ENCODE results near the gene LMTK2. TPM values are rescaled to one million over a fixed set of nuclear protein-coding genes. Genes with fewer than 3 reads are reported as not detected.

LMTK2 gene
- total and polyA plus RNA-seq, 2 donors (not counting 1 experiment from before 2014, with no cell fraction given): 4.9 to 13.1 TPM

- no peaks in the 10 kb centered on the region for H3K79me2 ChIP-seq (ENCODE audit: control insufficient read depth, insufficient read depth, low read length)
- H3K27ac ChIP-seq (ENCODE audit: low read length in 2 of 2): no peak overlapping the region
- peaks cover 16% of the 10 kb centered on the region for H4K20me1 ChIP-seq (ENCODE audit: control insufficient read depth, insufficient read depth, low read length, poor library complexity, severe bottlenecking)
- Mint-ChIP-seq H3K9me3 (ENCODE audit: insufficient read depth) (no peaks in the 10 kb centered on the region), H3K27me3 (peaks cover 10% of the 10 kb centered on the region), H3K4me1 (peaks cover 12% of the 10 kb centered on the region), H3K27ac (peak overlapping the region; percentile 5), H3K4me3 (peak overlapping the region; percentile 73)
- H3K27me3 ChIP-seq (replicated peaks in 1 of 4; ENCODE audit: control extremely low read depth in 1 of 4, control insufficient read depth in 3 of 4, insufficient read depth in 4 of 4, low read length in 3 of 4): peaks cover 0 to 25% (median 8%) of the 10 kb centered on the region in 4 experiments
- ChIA-PET POLR2A (no interaction called here), CTCF (interaction anchor here (0.8 kb wide), 1 partner anchor 9 kb away, joined by 3 read pairs; no protein-coding TSS in a partner anchor)
- peak overlapping the region in 3 of 5 experiments; percentile 8 to 31 (median 24) for H3K4me3 ChIP-seq (ENCODE audit: control extremely low read depth in 1 of 5, extremely low read depth in 1 of 5, insufficient read depth in 1 of 5, low read depth in 2 of 5, low read length in 4 of 5)
- intact Hi-C loops (cut with micrococcal nuclease): no loop called here
- ATAC-seq (ENCODE audit: low read depth) (no peak), DNase-seq (no peak)
- TF ChIP-seq CTCF (IDR thresholded peaks at IDR 0.05) (no peak), EZH2 (IDR thresholded peaks at IDR 0.05; ENCODE audit: borderline replicate concordance, insufficient read depth, low read depth, low read length, poor library complexity, severe bottlenecking) (no peak)
- no peak overlapping the region for H2AFZ ChIP-seq (ENCODE audit: insufficient read depth, low read depth, low read length, poor library complexity, severe bottlenecking)
- H3K9ac ChIP-seq (ENCODE audit: low read length): peak overlapping the region; percentile 32
- H3K9me3 ChIP-seq (ENCODE audit: control extremely low read depth in 1 of 3, control insufficient read depth in 2 of 3, insufficient read depth in 1 of 3, low read length in 2 of 3): peaks cover 0 to 15% (median 0%) of the 10 kb centered on the region in 3 donors
- H3K4me1 ChIP-seq (ENCODE audit: control insufficient read depth in 2 of 2, insufficient read depth in 2 of 2, low read length in 2 of 2): peaks cover 12 to 14% of the 10 kb centered on the region in 2 donors
- WGBS (ENCODE audit: insufficient coverage): 90% methylated on average over 49 of the region's 49 CpGs
- peak overlapping the region; percentile 73 for H3K4me2 ChIP-seq (replicated peaks; ENCODE audit: low read depth, low read length, poor library complexity, severe bottlenecking)
- H3K36me3 ChIP-seq (replicated peaks in 1 of 2; ENCODE audit: control extremely low read depth in 1 of 2, control insufficient read depth in 1 of 2, extremely low read depth in 1 of 2, insufficient read depth in 2 of 2, low read length in 1 of 2): peaks cover 0 to 6% of the 10 kb centered on the region in 2 experiments
These were observed 105.2 kb downstream of the LMTK2 start for GRCh38 chr7:98211676-98212531.

- POLR2A ChIA-PET: no interaction called here
- peaks cover 12% of the 10 kb centered on the region for H3K4me1 Mint-ChIP-seq
- Histone ChIP-seq H4K20me1 (ENCODE audit: control insufficient read depth, insufficient read depth, low read length, poor library complexity, severe bottlenecking) (peaks cover 22% of the 10 kb centered on the region), H3K9me3 (ENCODE audit: control extremely low read depth in 1 of 3, control insufficient read depth in 2 of 3, insufficient read depth in 1 of 3, low read length in 2 of 3) (peaks cover 0 to 15% (median 0%) of the 10 kb centered on the region in 3 donors), H3K9ac (ENCODE audit: low read length) (no peak overlapping the region), H3K79me2 (ENCODE audit: control insufficient read depth, insufficient read depth, low read length) (no peaks in the 10 kb centered on the region), H3K4me2 (replicated peaks; ENCODE audit: low read depth, low read length, poor library complexity, severe bottlenecking) (no peak overlapping the region), H2AFZ (ENCODE audit: insufficient read depth, low read depth, low read length, poor library complexity, severe bottlenecking) (no peak overlapping the region), H3K36me3 (replicated peaks in 1 of 2; ENCODE audit: control extremely low read depth in 1 of 2, control insufficient read depth in 1 of 2, extremely low read depth in 1 of 2, insufficient read depth in 2 of 2, low read length in 1 of 2) (peaks cover 0 to 11% of the 10 kb centered on the region in 2 experiments), H3K4me1 (ENCODE audit: control insufficient read depth in 2 of 2, insufficient read depth in 2 of 2, low read length in 2 of 2) (peaks cover 12 to 14% of the 10 kb centered on the region in 2 donors), H3K27me3 (replicated peaks in 1 of 4; ENCODE audit: control extremely low read depth in 1 of 4, control insufficient read depth in 3 of 4, insufficient read depth in 4 of 4, low read length in 3 of 4) (peaks cover 0 to 25% (median 8%) of the 10 kb centered on the region in 4 experiments), H3K4me3 (ENCODE audit: control extremely low read depth in 1 of 5, extremely low read depth in 1 of 5, insufficient read depth in 1 of 5, low read depth in 2 of 5, low read length in 4 of 5) (no peak overlapping the region), H3K27ac (ENCODE audit: low read length in 2 of 2) (no peak overlapping the region)
- DNase-seq: no peak
- H3K27ac Mint-ChIP-seq: no peak overlapping the region
- intact Hi-C loops (cut with micrococcal nuclease): no loop called here
- CTCF ChIA-PET: interaction anchor here (0.8 to 1.7 kb wide), 2 partner anchors 10 to 44 kb away, joined by 3 to 4 read pairs; no protein-coding TSS in a partner anchor
- no peaks in the 10 kb centered on the region for H3K9me3 Mint-ChIP-seq (ENCODE audit: insufficient read depth)
- peak overlapping the region; percentile 41 for H3K4me3 Mint-ChIP-seq
- TF ChIP-seq EZH2 (IDR thresholded peaks at IDR 0.05; ENCODE audit: borderline replicate concordance, insufficient read depth, low read depth, low read length, poor library complexity, severe bottlenecking) (no peak), CTCF (IDR thresholded peaks at IDR 0.05) (no peak)
- peaks cover 7% of the 10 kb centered on the region for H3K27me3 Mint-ChIP-seq
- no peak for ATAC-seq (ENCODE audit: low read depth)
- 94% methylated on average over 30 of the region's 30 CpGs for WGBS (ENCODE audit: insufficient coverage)
These were observed 105.9 kb downstream of the LMTK2 start for GRCh38 chr7:98212532-98213041.

Data from B cell (primary cell).